SK-N-SH (cell line): Measurements from ENCODE around the gene RAB6A.

Experiments
- EP300 ChIP-seq, 2 experiments: IDR thresholded peaks; 2 replicates each; pipeline versions ENCODE4 v1.4.0 to v1.6.1; 2012; ENCODE audit warnings: borderline replicate concordance in 1 of 2, low read depth in 1 of 2, low read length in 1 of 2
- EZH2phosphoT487 ChIP-seq: fragments of 200-600 bp; sonication (generic); IDR thresholded peaks from 2 replicates; pipeline ENCODE4 v1.6.1; 2017; ENCODE audit warnings: low read depth, mixed run types, mild to moderate bottlenecking, antibody characterized with exemption, moderate library complexity, borderline replicate concordance
- GATA2 ChIP-seq: sonication (generic); formaldehyde crosslinking; IDR thresholded peaks from 2 replicates; pipeline ENCODE4 v1.5.0; 2020; ENCODE audit warnings: mild to moderate bottlenecking, missing genetic modification reagents
- RAD21 ChIP-seq: IDR thresholded peaks from 2 replicates; pipeline ENCODE4 v1.6.1; 2012; ENCODE audit warnings: mild to moderate bottlenecking, low read length
- RFX5 ChIP-seq: IDR thresholded peaks from 2 replicates; pipeline ENCODE4 v1.6.1; 2012; ENCODE audit warnings: mild to moderate bottlenecking, improper control_type of control experiment, low read length
- SIN3A ChIP-seq: IDR thresholded peaks from 2 replicates; pipeline ENCODE4 v1.6.1; 2012; ENCODE audit warnings: low read depth, mild to moderate bottlenecking, low read length, moderate library complexity, borderline replicate concordance
- TF ChIP-seq, protein P1 (sequence below): fragments of 150-350 bp; IDR thresholded peaks from 2 replicates; pipeline ENCODE4 v1.6.1; 2017; ENCODE audit warnings: antibody characterized with exemption, low read length, low read depth, borderline replicate concordance
- TF ChIP-seq, protein P2 (sequence below): fragments of 200-600 bp; sonication (generic); IDR thresholded peaks from 2 replicates; pipeline ENCODE4 v1.6.1; 2017; ENCODE audit warnings: antibody characterized with exemption, mild to moderate bottlenecking, moderate library complexity
- TF ChIP-seq, protein P3 (sequence below): IDR thresholded peaks from 2 replicates; pipeline ENCODE4 v1.6.1; 2012; ENCODE audit warnings: mild to moderate bottlenecking, low read depth, low read length, moderate library complexity
- TF ChIP-seq, protein P4 (sequence below): IDR thresholded peaks from 2 replicates; pipeline ENCODE4 v1.4.0; 2012; ENCODE audit warnings: low read depth

DNA sequence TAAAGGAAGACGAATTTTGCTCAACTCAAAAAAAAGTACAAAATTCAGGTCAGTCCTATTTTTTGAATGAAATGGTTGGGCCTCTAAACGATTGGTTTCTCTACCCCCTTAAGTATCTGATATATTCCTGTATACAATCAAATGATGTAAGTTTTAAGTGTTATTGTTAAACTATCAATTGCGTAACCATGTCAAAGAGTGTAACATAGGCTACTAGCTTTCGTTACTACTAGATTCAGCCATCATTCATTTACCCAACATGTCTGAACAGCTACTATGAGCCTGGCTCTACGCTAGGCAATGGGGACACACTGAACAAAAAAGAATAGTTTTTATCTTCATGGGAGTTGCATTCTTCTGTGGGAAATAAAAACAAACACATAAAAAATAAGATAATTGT, 3.3 kb downstream of the RAB6A start:
- TF ChIP-seq, protein P1, sequence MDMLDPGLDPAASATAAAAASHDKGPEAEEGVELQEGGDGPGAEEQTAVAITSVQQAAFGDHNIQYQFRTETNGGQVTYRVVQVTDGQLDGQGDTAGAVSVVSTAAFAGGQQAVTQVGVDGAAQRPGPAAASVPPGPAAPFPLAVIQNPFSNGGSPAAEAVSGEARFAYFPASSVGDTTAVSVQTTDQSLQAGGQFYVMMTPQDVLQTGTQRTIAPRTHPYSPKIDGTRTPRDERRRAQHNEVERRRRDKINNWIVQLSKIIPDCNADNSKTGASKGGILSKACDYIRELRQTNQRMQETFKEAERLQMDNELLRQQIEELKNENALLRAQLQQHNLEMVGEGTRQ, result no peak
- TF ChIP-seq, protein P2, sequence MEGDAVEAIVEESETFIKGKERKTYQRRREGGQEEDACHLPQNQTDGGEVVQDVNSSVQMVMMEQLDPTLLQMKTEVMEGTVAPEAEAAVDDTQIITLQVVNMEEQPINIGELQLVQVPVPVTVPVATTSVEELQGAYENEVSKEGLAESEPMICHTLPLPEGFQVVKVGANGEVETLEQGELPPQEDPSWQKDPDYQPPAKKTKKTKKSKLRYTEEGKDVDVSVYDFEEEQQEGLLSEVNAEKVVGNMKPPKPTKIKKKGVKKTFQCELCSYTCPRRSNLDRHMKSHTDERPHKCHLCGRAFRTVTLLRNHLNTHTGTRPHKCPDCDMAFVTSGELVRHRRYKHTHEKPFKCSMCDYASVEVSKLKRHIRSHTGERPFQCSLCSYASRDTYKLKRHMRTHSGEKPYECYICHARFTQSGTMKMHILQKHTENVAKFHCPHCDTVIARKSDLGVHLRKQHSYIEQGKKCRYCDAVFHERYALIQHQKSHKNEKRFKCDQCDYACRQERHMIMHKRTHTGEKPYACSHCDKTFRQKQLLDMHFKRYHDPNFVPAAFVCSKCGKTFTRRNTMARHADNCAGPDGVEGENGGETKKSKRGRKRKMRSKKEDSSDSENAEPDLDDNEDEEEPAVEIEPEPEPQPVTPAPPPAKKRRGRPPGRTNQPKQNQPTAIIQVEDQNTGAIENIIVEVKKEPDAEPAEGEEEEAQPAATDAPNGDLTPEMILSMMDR, result no peak
- TF ChIP-seq SIN3A, result no peak
- no peak for TF ChIP-seq EP300 (IDR thresholded peaks at IDR 0.05; ENCODE audit: borderline replicate concordance in 1 of 2, low read depth in 1 of 2, low read length in 1 of 2)
- TF ChIP-seq, protein P3, sequence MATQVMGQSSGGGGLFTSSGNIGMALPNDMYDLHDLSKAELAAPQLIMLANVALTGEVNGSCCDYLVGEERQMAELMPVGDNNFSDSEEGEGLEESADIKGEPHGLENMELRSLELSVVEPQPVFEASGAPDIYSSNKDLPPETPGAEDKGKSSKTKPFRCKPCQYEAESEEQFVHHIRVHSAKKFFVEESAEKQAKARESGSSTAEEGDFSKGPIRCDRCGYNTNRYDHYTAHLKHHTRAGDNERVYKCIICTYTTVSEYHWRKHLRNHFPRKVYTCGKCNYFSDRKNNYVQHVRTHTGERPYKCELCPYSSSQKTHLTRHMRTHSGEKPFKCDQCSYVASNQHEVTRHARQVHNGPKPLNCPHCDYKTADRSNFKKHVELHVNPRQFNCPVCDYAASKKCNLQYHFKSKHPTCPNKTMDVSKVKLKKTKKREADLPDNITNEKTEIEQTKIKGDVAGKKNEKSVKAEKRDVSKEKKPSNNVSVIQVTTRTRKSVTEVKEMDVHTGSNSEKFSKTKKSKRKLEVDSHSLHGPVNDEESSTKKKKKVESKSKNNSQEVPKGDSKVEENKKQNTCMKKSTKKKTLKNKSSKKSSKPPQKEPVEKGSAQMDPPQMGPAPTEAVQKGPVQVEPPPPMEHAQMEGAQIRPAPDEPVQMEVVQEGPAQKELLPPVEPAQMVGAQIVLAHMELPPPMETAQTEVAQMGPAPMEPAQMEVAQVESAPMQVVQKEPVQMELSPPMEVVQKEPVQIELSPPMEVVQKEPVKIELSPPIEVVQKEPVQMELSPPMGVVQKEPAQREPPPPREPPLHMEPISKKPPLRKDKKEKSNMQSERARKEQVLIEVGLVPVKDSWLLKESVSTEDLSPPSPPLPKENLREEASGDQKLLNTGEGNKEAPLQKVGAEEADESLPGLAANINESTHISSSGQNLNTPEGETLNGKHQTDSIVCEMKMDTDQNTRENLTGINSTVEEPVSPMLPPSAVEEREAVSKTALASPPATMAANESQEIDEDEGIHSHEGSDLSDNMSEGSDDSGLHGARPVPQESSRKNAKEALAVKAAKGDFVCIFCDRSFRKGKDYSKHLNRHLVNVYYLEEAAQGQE, result no peak
- TF ChIP-seq, protein P4, sequence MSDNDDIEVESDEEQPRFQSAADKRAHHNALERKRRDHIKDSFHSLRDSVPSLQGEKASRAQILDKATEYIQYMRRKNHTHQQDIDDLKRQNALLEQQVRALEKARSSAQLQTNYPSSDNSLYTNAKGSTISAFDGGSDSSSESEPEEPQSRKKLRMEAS, result no peak
- no peak for TF ChIP-seq RAD21
- no peak for TF ChIP-seq RFX5
- no peak for TF ChIP-seq EZH2phosphoT487
- no peak for TF ChIP-seq GATA2 (CRISPR knock-in tag)
